ENCODE data around the gene SEMA3C.

Gene SEMA3C

DNA sequence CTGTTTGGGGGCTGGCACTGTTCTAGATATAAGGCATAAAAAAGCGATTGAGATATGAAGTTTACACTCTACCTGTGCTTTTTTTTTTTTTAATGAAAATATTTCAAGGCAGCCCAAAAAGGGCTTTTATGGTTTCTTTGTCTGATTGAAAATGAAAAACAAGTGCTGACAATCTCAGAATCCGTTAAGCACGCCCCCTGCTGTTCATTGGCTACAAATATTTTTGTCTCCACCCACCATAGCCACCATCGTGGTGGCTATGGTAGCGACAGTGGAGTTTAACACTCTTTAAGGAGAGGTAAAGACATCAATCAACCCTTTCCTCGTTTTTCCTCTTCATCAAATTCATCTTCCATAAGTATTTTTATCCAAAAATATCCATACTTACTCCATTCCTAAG, 186.2 kb downstream of the SEMA3C start:
- no peak for DNase-seq

- no peak for DNase-seq
These were observed 187.6 kb downstream of the SEMA3C start for GRCh38 chr7:80731281-80731680.

GRCh38 chr7:80729591-80730320, 189.1 kb downstream of the SEMA3C start:
- DNase-seq: no peak

DNA sequence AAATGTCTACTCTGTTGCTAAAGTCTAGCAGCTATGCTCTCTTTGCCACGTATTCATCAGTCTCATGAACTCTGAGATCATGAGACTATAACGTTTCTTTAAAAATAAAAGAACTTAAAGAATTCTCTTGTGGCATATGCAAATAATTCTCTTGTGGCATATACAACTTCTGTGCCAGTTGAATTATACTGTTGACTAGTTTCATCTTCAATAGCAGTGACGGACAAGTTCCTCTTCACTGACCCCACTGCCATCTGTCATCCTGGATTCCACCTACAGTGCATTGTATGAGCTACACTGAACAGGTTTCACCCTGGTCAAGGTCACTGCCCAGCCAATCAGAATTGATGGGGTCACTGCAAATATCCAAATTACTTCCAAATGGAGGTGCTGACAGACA, 192.2 kb downstream of the SEMA3C start:
- DNase-seq: no peak

GRCh38 chr7:80725181-80725611, 193.7 kb downstream of the SEMA3C start:
- DNase-seq: no peak

DNA sequence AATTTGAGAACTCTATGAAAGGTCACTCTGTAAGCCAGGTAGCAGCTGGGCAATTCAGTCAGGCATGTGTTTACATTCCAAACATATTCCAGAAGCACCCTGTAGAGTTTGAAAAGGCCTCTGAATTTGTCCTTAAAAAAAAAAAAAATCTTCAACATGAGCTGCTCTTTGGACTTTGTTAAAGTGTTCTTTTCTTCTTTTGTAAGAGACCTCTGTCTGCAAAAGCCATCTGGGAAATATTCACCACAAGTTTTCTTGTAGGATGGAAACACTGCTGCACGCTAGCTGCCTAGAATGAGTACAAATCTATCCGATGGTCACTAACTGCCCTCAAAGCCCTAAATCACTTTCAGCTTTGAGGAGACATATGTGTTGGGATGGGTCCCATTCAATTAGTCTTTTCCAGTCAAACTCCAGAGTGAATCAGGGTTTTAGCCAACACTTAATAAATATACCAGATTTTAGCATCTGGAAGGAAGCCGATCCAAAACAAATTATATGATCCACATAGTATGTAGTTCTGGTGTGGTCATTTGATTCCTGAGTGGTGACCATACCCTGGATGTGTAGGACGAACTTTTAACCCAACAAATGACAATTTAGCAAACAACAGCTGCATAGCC, 194.5 kb downstream of the SEMA3C start:
- no peak for DNase-seq

- DNase-seq: no peak
These were observed 196.1 kb downstream of the SEMA3C start for GRCh38 chr7:80722616-80723195.

GRCh38 chr7:80721883-80722615, 196.8 kb downstream of the SEMA3C start:
- DNase-seq: no peak

- no peak for DNase-seq
These were observed 198.7 kb downstream of the SEMA3C start for GRCh38 chr7:80720146-80720545.

- DNase-seq: no peak
These were observed 199.6 kb downstream of the SEMA3C start for GRCh38 chr7:80719261-80719660.

GRCh38 chr7:80711531-80711930, 207.3 kb downstream of the SEMA3C start:
- DNase-seq: no peak

- DNase-seq: no peak
These were observed 210.7 kb downstream of the SEMA3C start for GRCh38 chr7:80708123-80708522.

DNA sequence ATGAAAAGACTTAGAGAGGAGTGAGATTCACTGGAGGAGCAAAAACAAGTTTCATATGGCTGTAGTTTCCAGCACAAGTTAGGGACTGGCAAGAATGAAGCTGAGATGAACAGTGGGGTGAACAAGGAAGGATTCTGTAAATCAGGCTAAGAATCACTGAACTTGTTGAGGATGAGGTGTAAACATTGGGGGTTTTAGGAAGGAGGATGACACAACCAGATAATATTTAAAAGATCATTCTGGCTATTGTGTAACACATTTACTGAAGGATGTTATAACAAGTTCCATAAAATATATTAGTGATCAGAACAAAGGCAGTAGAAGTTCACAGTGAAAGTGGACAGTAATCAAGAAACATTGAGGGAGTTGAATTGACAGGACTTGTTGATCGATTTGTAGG, 211.5 kb downstream of the SEMA3C start:
- DNase-seq: no peak

DNA sequence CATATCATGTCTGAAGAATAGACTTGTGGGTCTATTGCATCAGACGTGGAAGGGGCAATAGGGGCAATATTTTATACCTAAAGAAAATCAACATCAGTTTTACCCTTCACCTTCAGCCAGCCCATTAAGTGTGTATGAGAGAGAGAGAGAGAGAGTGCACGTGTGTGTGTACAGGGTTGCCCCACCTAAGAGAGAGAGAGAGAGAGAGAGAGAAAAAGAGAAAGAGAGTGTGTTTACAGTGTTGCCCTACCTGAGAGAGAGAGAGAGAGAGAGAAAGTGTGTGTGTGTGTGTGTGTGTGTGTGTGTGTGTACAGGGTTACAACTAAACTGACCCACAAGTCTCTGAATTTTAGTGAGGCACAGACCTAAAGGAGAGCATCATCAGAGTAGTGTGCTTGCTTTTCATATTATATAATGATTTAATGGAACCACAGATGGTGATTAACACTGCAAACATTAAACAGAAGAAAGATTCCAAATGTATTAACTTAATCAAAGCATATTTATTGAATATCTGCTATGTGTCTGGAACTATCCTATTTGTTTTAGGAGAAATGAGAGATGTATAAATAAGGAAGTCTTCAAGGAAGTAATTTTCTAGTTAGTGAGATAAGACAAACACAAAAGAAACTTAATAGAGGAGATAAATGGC, 213.6 kb downstream of the SEMA3C start:
- no peak for DNase-seq

DNA sequence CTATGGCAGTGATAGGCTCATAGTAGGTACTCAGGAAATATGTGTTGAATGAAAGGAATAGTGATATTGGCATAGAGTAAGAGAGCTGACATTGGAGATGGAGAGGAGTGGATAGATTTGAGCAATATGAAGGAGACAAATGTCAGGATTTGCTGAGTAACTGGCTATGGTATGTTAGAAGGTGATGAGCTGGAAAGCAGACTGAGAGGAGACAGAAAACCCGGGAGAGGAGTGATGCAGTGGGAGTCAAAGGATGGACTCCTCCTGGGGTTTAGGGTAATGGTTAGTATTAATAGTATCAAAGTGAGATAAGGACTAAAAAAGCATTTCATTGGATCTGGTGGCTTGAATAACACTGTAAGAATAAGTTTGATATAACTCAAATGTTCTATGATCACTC, 215.6 kb downstream of the SEMA3C start:
- no peak for DNase-seq

DNA sequence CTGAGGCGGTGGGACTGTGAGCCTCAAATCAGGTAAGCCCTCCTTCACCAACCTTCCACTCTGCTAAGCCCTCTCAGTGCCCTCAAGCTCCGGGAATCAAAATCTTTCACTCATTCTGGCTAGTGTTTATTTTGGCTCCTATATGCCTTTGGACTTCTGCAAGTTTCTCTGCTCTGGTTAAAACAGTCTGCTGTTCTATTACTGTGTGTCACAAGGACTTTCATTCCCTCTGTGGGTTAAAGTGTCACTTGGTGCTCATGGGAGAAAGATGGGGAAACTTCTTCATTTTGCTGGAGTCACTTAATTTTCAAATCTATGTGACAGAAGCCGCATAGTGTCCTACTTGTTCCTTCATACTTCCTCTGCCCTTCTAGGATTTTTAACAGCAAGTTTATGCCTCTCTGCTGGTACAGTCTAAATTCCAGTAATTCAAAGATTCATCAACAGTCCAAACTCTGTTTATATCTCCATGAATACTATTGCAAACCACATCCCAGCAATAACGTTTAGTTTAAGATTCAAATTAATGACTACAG, 219.1 kb downstream of the SEMA3C start:
- no peak for DNase-seq

DNA sequence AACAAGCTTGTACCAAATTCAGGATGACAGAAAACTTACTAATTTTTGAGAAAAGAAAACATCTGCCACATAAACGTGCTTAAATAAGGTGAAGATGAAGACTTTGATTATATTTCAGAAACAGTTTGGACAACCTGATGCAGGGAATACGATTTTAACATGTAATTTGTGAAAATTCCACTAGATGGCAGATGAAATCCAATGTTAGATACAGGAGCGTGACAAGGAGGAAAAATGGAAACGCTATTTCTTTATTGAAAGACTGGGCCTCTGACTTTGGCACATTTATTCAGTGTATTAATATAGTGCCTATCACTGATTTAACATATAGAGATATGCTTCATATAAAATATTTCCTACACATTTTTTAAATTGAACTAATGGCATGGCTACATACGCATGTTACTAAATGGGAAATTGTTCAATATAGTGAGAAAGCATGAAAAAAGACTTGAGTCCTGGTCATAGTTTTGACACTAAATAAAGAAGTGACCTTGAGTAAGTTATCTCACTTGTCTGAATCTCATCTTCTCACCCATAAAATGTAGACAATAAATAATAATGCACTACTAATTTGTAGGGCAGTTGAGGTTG, 219.7 kb downstream of the SEMA3C start:
- DNase-seq: no peak
